BLaER1 treated with 17β-estradiol and CSF1 and Interleukin-3, amounts not matched to agents 10 nM and 100 nM (cell line): Measurements from ENCODE around the gene ENTHD1.
"Not testable (repeated sequence)": the region's sequence is repeated elsewhere in the genome, so short reads cannot be mapped to it uniquely, and the experiment has no call there.

ENCODE experiments used
- H3K27ac ChIP-seq, 11 experiments: shearing (Covaris generic); formaldehyde crosslinking; 2 replicates each; pipeline ENCODE4 v1.8.1; 2022
- H3K27me3 ChIP-seq, 11 experiments: shearing (Covaris generic); formaldehyde crosslinking; 2 replicates each; pipeline ENCODE4 v1.8.1; 2022
- H3K36me3 ChIP-seq, 11 experiments: shearing (Covaris generic); formaldehyde crosslinking; 2 replicates each; pipeline ENCODE4 v1.8.1; 2022
- H3K4me1 ChIP-seq, 10 experiments: shearing (Covaris generic); formaldehyde crosslinking; 2 replicates each; pipeline ENCODE4 v1.8.1; 2022
- H3K4me2 ChIP-seq, 11 experiments: shearing (Covaris generic); formaldehyde crosslinking; 2 replicates each; pipeline ENCODE4 v1.8.1; 2022
- H3K4me3 ChIP-seq, 10 experiments: shearing (Covaris generic); formaldehyde crosslinking; 2 replicates each; pipeline ENCODE4 v1.8.1; 2022
- H3K9ac ChIP-seq, 11 experiments: shearing (Covaris generic); formaldehyde crosslinking; 2 replicates each; pipeline ENCODE4 v1.8.1; 2022
- H3K9me3 ChIP-seq, 11 experiments: shearing (Covaris generic); formaldehyde crosslinking; replicated peaks in 1 of 11; 2 replicates each; pipeline ENCODE4 v1.8.1; 2022
- H4K20me1 ChIP-seq, 11 experiments: shearing (Covaris generic); formaldehyde crosslinking; 2 replicates each; pipeline ENCODE4 v1.8.1; 2022
- Cebpa-rat ChIP-seq, 11 experiments: shearing (Covaris generic); IDR thresholded peaks; 2 replicates each; pipeline ENCODE4 v1.8.1; 2022

ENTHD1 gene

GRCh38 chr22:39897841-39898240 is 4.3 kb upstream of the ENTHD1 start:
- Histone ChIP-seq H3K27me3 (no peaks in the 10 kb centered on the region), H3K27ac (peak overlapping the region in 8 of 11 experiments; percentile 73 to 86 (median 82); a peak in 16 of 22 replicates), H3K4me2 (peak overlapping the region; percentile 61 to 87 (median 78); a peak in 20 of 22 replicates), H3K36me3 (no peaks in the 10 kb centered on the region), H4K20me1 (no peaks in the 10 kb centered on the region), H3K4me3 (no peak overlapping the region), H3K9ac (peak overlapping the region in 5 of 11 experiments; percentile 53 to 65 (median 61); a peak in 6 of 22 replicates), H3K4me1 (peaks cover 37 to 65% (median 46%) of the 10 kb centered on the region in 10 experiments), H3K9me3 (peaks cover 0 to 7% (median 0%) of the 10 kb centered on the region in 11 experiments; a peak in 4 of 22 replicates)
- TF ChIP-seq Cebpa-rat (IDR thresholded peaks at IDR 0.05) = no peak

DNA sequence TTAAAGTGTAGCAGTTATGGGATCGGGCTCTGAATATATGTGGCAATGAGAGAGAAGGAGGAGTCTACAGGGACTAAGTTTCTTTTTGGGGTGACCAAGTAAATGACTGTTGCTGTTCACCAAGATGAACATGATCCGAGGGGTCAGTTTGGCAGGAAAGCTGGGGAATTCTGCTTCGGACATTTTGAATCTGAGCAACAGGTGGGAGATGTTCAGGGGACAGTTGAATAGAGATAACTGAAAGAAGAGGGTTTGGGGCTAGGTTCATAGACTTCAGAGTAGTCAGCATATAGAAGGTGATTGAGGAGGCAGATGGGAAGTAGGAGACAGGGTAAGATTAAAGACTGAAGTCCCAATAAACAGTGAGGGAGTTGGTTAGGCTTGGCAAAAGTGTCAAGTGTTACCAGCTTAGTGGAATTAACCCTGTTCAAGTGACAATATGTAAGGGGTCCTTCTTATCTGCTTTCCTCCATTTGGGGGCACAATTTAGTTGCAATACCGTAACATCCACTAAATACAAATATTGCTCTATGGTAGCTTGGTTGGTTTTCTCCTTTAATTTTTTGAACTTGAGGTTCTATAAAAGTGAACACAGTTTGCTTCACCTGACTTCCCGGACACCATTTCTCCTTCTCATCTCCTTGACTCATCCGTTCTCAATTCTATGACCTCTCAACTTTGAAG is 2.9 kb upstream of the ENTHD1 start:
- H3K27ac ChIP-seq = 0 out of 22 replicates have a peak overlapping the region, but pooled peaks of 2 of the 11 experiments have one; percentile 10 to 17
- TF ChIP-seq Cebpa-rat (IDR thresholded peaks at IDR 0.05) = no peak
- H3K9me3 ChIP-seq = peaks cover 0 to 11% (median 0%) of the 10 kb centered on the region in 11 experiments; a peak in 4 of 22 replicates
- H4K20me1 ChIP-seq = no peaks in the 10 kb centered on the region
- no peaks in the 10 kb centered on the region for H3K36me3 ChIP-seq
- no peaks in the 10 kb centered on the region for H3K27me3 ChIP-seq
- H3K4me1 ChIP-seq = peaks cover 46 to 72% (median 55%) of the 10 kb centered on the region in 10 experiments
- peak overlapping the region in 2 of 11 experiments; percentile 20 to 83; a peak in 2 of 22 replicates for H3K4me2 ChIP-seq
- no peak overlapping the region for H3K4me3 ChIP-seq
- H3K9ac ChIP-seq = no peak overlapping the region

DNA sequence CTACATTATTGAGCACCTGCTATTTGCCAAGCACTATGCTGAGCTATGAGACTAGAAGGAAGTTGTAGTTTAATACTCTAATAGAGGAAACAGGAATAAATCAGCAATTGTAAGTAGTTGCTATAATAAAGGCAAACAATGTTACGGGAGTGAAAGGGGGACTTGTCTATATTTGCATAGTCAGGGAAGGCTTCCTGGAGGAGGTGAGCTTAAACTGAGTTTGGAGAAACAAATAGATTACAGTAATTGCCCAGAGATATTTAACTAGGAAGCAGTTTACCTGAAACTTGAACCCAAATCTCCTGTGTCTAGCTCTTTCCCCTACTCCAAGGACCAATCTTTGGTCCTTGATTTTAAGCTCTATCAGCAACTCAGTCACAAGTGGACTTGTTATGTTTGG is 2.1 kb upstream of the ENTHD1 start:
- peaks cover 0 to 11% (median 0%) of the 10 kb centered on the region in 11 experiments; a peak in 4 of 22 replicates for H3K9me3 ChIP-seq
- H4K20me1 ChIP-seq = no peaks in the 10 kb centered on the region
- H3K4me1 ChIP-seq = peaks cover 38 to 66% (median 48%) of the 10 kb centered on the region in 10 experiments
- TF ChIP-seq Cebpa-rat (IDR thresholded peaks at IDR 0.05) = no peak
- H3K27ac ChIP-seq = no peak overlapping the region
- H3K4me2 ChIP-seq = no peak overlapping the region
- H3K27me3 ChIP-seq = no peaks in the 10 kb centered on the region
- no peak overlapping the region for H3K4me3 ChIP-seq
- H3K36me3 ChIP-seq = no peaks in the 10 kb centered on the region
- H3K9ac ChIP-seq = no peak overlapping the region

DNA sequence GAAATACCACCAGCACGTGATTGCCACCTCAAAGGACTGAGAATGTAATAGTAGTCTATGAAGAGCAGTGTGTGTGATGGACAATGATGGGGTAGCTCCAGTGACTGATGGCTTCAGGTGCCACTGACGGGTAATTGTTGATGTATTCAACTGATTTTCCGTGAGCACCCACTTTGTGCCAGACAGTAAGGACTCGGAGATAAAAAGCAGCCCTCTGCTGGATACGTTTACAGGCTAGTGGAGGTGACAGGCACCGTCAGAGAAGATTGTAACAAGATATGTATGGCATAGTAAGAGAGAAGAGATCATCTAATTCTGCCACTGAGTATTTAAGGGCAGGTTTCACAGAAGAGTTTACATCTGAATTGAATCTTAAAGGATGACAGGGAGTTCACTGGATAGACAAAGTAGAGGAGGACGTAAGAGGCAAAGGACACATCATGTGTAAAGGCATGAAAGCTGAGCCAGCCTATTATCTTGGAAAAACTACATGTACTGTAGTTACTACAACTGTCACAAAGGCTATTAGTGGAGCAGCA is 1.1 kb upstream of the ENTHD1 start:
- no peaks in the 10 kb centered on the region for H3K36me3 ChIP-seq
- H4K20me1 ChIP-seq = no peaks in the 10 kb centered on the region
- no peak for TF ChIP-seq Cebpa-rat (IDR thresholded peaks at IDR 0.05)
- peaks cover 0 to 11% (median 0%) of the 10 kb centered on the region in 11 experiments; a peak in 4 of 22 replicates for H3K9me3 ChIP-seq
- no peak overlapping the region for H3K4me3 ChIP-seq
- no peaks in the 10 kb centered on the region for H3K27me3 ChIP-seq
- peaks cover 28 to 56% (median 37%) of the 10 kb centered on the region in 10 experiments for H3K4me1 ChIP-seq
- H3K4me2 ChIP-seq = no peak overlapping the region
- H3K27ac ChIP-seq = no peak overlapping the region
- H3K9ac ChIP-seq = no peak overlapping the region

GRCh38 chr22:39889924-39890323 is 3.6 kb downstream of the ENTHD1 start:
- H3K27ac ChIP-seq, H3K27me3 ChIP-seq, H3K9ac ChIP-seq, H4K20me1 ChIP-seq, H3K4me3 ChIP-seq, H3K4me2 ChIP-seq, H3K36me3 ChIP-seq: not testable (repeated sequence)
- Histone ChIP-seq H3K4me1 (peaks cover 8 to 25% (median 15%) of the 10 kb centered on the region in 10 experiments; a peak in 18 of 20 replicates), H3K9me3 (peaks cover 0 to 11% (median 0%) of the 10 kb centered on the region in 11 experiments; a peak in 7 of 22 replicates)

DNA sequence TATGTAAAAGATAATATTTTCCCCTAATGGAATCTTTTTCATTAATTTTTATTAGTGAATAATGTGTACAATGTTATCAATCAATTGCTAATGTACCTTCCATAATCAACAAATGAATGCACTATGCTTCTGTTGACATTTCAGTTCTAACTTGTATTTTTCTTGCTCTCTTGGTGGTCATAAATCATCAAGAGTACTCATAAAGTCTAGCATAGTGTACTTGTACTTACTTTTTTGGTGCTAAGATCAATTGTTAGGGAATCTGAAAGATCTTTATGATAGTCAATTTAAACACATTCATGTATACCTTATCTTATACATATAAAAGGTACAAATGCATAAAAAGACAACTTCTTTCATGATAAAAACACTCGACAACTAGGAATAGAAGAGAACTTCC is 10.5 kb downstream of the ENTHD1 start:
- Histone ChIP-seq H3K9me3 (peaks cover 0 to 12% (median 0%) of the 10 kb centered on the region in 11 experiments; a peak in 6 of 22 replicates), H3K36me3 (no peaks in the 10 kb centered on the region), H4K20me1 (no peaks in the 10 kb centered on the region), H3K4me2 (no peak overlapping the region), H3K27me3 (no peaks in the 10 kb centered on the region), H3K9ac (no peak overlapping the region), H3K4me3 (no peak overlapping the region), H3K27ac (no peak overlapping the region), H3K4me1 (no peaks in the 10 kb centered on the region)
- TF ChIP-seq Cebpa-rat (IDR thresholded peaks at IDR 0.05) = no peak

GRCh38 chr22:39880722-39881121 is 12.8 kb downstream of the ENTHD1 start:
- no peaks in the 10 kb centered on the region for H3K27me3 ChIP-seq

DNA sequence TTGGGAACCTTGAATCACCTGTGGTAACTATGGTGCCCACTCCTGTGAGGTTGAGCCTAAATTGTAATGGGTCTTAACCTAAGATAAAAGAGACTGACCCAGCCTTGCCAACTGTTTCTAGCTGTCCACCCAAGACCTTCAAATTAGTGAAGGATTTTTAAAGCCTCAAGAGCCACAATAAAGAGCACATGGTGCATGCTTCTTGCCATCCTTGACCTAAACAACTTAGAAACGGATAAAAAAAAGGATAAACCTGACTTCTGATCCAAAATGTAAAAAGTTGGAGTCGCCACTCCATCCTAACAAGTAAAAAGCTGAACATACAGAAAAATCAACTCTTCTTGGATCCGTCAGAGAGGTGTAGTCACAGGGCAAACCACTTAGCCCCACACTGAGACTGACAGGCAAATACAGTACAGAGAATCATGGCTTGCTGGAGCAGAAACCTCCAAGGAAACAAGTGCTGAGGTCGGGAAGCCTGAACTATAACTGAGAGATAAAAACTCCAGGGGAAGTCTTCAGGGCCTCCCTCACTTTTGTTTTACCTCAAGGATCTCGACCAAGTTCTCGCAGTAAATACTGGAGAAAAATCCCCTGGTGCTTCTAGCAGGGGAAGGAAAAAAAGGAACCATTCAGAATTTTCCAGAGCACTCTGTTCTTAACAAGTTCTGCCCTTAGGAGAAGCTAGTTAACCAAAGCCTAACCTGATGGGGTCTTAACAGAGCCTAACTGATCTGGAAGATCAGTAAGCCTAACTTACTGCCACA is 16.3 kb downstream of the ENTHD1 start:
- H3K36me3 ChIP-seq = no peaks in the 10 kb centered on the region
- no peaks in the 10 kb centered on the region for H3K9me3 ChIP-seq
- no peak overlapping the region for H3K9ac ChIP-seq
- no peak overlapping the region for H3K27ac ChIP-seq
- no peaks in the 10 kb centered on the region for H4K20me1 ChIP-seq
- no peaks in the 10 kb centered on the region for H3K4me1 ChIP-seq
- H3K4me2 ChIP-seq = no peak overlapping the region
- no peak overlapping the region for H3K4me3 ChIP-seq
- no peak for TF ChIP-seq Cebpa-rat (IDR thresholded peaks at IDR 0.05)
- no peaks in the 10 kb centered on the region for H3K27me3 ChIP-seq

More at GRCh38 chr22:39880722-39881121, 12.8 kb downstream of the ENTHD1 start:
- no peak for TF ChIP-seq Cebpa-rat (IDR thresholded peaks at IDR 0.05)
- Histone ChIP-seq H3K9ac (no peak overlapping the region), H4K20me1 (no peaks in the 10 kb centered on the region), H3K4me3 (no peak overlapping the region), H3K27ac (no peak overlapping the region), H3K4me1 (no peaks in the 10 kb centered on the region), H3K36me3 (no peaks in the 10 kb centered on the region), H3K4me2 (no peak overlapping the region), H3K9me3 (peaks cover 0 to 12% (median 0%) of the 10 kb centered on the region in 11 experiments; a peak in 6 of 22 replicates)

- H3K4me3 ChIP-seq, H3K9ac ChIP-seq, H3K36me3 ChIP-seq, H3K27me3 ChIP-seq, H3K9me3 ChIP-seq, H3K4me1 ChIP-seq, H3K4me2 ChIP-seq, H4K20me1 ChIP-seq, H3K27ac ChIP-seq: not testable (repeated sequence)
These were observed 18.2 kb downstream of the ENTHD1 start for GRCh38 chr22:39875176-39875885.
